Middle frontal gyrus (tissue), 1 donor: Measurements from ENCODE around the gene BOLA1.
"Not testable (repeated sequence)": the region's sequence is repeated elsewhere in the genome, so short reads cannot be mapped to it uniquely, and the experiment has no call there.

Experiments
- DNase-seq: peaks from one replicate; pipeline ENCODE4 v3.0.0-alpha.2; 2015; ENCODE audit warnings: low spot score; ENCODE audit errors: extremely low spot score

BOLA1 gene

GRCh38 chr1:149886396-149887195 is 12.8 kb upstream of the BOLA1 start:
- peak; percentile 98 for DNase-seq

- DNase-seq, result not testable (repeated sequence)
These were observed 12.2 kb upstream of the BOLA1 start for GRCh38 chr1:149887196-149887455.

DNA sequence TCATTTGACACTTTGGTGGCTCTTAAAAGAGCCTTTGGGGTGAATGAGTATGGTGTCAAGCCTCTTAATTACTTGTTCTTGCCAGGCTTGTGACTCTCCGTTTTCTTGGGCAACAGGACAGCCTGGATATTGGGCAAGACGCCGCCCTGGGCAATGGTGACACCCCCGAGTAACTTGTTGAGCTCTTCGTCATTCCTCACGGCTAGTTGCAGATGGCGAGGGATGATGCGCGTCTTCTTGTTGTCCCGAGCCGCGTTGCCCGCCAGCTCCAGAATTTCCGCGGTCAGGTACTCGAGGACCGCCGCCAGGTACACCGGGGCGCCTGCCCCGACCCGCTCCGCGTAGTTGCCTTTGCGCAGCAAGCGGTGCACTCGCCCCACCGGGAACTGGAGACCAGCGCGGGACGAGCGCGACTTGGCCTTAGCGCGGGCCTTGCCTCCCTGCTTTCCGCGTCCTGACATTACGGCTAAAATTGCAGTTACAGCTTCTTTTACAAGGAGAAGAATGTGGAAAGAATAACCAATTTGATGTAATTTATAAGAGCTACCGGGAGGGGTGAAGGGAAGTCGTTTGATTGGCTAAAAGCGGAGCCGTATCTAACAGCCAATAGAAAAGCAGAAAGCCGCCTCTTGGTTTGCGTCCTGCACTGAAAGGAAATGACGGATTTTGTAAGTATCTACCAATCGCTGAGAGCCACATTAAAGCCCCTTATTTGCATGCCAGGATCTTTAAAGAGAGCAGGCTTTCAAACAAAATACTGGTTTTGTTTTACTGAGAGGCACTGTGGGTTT is 11.7 kb upstream of the BOLA1 start:
- peak; percentile 97 for DNase-seq

DNA sequence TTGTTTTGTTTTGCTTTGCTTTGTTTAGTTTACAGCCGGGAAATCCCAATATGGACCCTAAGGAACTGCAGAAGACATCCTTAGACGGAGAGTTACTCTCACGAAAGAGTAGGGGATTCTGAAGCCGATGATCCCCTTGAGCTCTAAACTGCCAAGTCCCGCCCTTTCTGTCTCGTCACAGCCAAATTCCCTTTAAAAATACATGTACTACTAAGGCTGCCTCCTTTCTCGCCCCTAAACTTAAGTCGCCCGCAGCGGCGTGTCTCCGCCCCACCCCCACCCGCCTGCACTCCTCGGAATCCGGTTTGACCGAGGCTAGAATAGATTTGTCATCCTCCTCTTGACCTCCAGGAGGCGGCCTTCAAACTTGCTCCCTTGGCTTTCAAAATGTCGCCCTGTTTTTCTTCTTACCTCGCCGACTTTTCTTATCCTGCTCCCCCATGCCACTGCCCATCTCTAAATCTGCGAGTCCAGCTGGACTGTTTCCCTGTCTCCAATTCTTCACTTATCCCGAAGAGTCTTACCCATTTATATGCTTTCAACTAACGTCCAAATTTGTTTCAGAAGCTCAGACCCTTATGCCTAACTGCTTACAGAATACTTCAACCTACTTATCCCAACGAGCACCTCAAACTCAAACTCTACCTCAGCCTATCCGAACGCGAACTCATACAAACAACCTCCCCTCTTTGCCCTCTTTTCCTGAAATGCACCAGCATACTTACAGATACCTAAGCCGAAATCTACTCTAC is 10.9 kb upstream of the BOLA1 start:
- DNase-seq, result peak; percentile 55

DNA sequence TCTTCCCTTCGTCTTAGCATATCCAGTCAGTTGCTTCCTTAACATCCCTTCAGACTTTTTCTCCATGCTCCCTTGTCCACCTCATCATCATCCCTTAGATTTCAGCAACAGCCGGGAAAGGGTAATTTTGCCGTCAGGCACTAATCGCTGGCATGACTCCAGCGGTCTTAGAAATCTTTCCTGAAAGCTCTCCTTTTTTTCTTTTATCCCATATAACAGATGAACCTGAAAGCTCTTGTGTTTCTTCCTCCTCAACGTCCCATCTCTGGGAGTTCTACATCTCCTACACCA is 10.4 kb upstream of the BOLA1 start:
- no peak for DNase-seq

- DNase-seq, result no peak
These were observed 2.8 kb upstream of the BOLA1 start for GRCh38 chr1:149896575-149896974.

- no peak for DNase-seq
These were observed 4.6 kb downstream of the BOLA1 start for GRCh38 chr1:149903836-149904491.

DNA sequence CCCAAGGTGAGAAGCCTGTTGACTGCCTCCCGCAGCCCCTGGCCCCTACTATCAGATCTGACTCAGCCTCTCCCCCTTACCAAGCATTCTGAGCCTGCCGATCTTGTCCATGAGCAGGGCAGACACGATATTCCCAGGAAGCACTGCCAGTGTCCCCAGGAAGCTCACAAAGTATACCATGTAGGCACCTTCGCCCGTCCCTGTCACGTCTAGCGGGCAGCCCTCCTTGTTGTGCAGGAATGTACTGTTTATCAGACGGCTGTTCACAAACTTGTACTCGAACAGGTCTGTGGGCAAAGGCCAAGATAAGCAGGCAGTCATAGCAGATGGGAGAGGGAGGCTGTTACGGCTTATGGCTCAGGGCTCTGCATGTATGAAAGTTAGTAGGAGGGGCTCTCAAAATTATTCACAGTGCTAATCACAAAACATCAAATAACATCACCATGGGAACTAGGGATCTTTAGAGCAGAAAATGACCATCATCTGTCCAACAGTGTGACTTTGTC is 7.3 kb downstream of the BOLA1 start:
- DNase-seq, result no peak

- DNase-seq, result no peak
These were observed 15.2 kb downstream of the BOLA1 start for GRCh38 chr1:149914545-149914944.

GRCh38 chr1:149915429-149916192 is 16.2 kb downstream of the BOLA1 start:
- no peak for DNase-seq

GRCh38 chr1:149916193-149916897 is 17.0 kb downstream of the BOLA1 start:
- no peak for DNase-seq

- DNase-seq, result no peak
These were observed 17.5 kb downstream of the BOLA1 start for GRCh38 chr1:149916898-149917252.

- DNase-seq, result peak; percentile 50
These were observed 18.3 kb downstream of the BOLA1 start, which contains the start of gene SV2A for GRCh38 chr1:149917571-149918144. Gene SV2A, minus strand, starts transcription at chr1:149917844. Its CDS starts 4,004 bp downstream, at chr1:149913840.

DNA sequence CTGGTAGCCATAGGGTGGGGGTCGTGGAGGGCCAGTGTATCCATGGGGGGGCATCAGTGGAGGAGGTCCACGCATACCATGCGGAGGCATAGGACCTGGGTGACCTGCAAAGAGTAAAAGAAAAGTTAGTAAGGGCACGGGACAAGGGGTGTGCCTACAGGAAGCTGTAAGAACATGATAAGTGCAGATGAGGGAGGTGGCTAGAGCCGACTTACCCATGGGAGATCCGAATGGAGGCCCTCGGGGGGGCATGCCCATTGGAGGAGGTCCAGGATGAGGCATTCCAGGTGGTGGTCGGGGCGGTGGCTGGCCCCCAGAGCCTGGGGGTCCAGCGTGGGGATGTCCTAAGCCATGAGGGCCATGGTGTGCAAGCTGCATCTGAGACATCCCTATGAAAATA is 24.3 kb downstream of the BOLA1 start:
- no peak for DNase-seq

- no peak for DNase-seq
These were observed 26.0 kb downstream of the BOLA1 start for GRCh38 chr1:149925345-149925744.

DNA sequence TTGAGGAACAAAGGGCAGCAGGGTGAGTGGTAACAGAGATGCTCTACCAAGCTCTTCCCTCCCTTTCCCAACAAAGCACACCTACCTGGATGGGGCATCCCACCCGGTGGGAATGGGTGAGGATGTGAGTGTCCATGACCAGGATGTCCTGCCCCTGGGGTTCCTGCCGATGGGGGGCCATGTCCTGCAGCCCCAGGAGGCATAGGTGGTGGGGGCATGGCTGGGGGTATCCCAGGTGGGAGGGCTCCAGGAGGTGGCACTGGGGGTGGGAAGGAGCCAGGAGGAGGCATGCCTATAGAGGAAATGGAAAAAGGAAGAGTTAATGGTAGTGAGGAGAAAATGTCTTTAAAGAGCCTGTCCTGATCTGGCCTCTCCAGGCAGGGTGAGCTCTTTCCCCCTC is 26.4 kb downstream of the BOLA1 start:
- DNase-seq, result no peak

- DNase-seq, result no peak
These were observed 26.9 kb downstream of the BOLA1 start for GRCh38 chr1:149926296-149926695.

- DNase-seq, result no peak
These were observed 27.7 kb downstream of the BOLA1 start for GRCh38 chr1:149927056-149927562.

- peak; percentile 92 for DNase-seq
These were observed 28.4 kb downstream of the BOLA1 start, which contains the start of gene SF3B4 for GRCh38 chr1:149927563-149928400. Gene SF3B4, minus strand, starts transcription at chr1:149927803. Its CDS starts 44 bp downstream, at chr1:149927759.
